Smooth muscle cell (in vitro differentiated cells): ENCODE measurements around the gene RNF111. TPM values are rescaled to one million over a fixed set of nuclear protein-coding genes. Genes with fewer than 3 reads are reported as not detected.

Experiments
- DNase-seq: peaks from one replicate; lab custom pipeline; 2025; ENCODE audit not compliant: unreplicated experiment; lab: John Stamatoyannopoulos, UW
- H2AFZ ChIP-seq: fragments of 200-600 bp; sonication (generic); 2 replicates; pipeline ENCODE4 v1.6.0; 2016; ENCODE audit warnings: antibody characterized with exemption, low read depth, mild to moderate bottlenecking
- H3F3A ChIP-seq: fragments of 200-600 bp; sonication (generic); 2 replicates; pipeline ENCODE4 v1.6.0; 2017; ENCODE audit warnings: antibody characterized with exemption, low read depth
- H3K27ac ChIP-seq: fragments of 200-600 bp; sonication (generic); 2 replicates; pipeline ENCODE4 v1.5.1; 2016; ENCODE audit warnings: low read depth, mild to moderate bottlenecking
- H3K27me3 ChIP-seq: fragments of 200-600 bp; sonication (generic); 2 replicates; pipeline ENCODE4 v1.6.1; 2016; ENCODE audit warnings: low read depth, mild to moderate bottlenecking
- H3K36me3 ChIP-seq: fragments of 200-600 bp; sonication (generic); 2 replicates; pipeline ENCODE4 v1.5.1; 2016; ENCODE audit warnings: low read depth
- H3K4me1 ChIP-seq: fragments of 200-600 bp; sonication (generic); 2 replicates; pipeline ENCODE4 v1.5.1; 2016; ENCODE audit warnings: low read depth
- H3K4me2 ChIP-seq: fragments of 200-600 bp; sonication (generic); 2 replicates; pipeline ENCODE4 v1.6.0; 2016; ENCODE audit warnings: mild to moderate bottlenecking
- H3K4me3 ChIP-seq: fragments of 200-600 bp; sonication (generic); 2 replicates; pipeline ENCODE4 v1.5.1; 2016; ENCODE audit warnings: mild to moderate bottlenecking
- H3K79me2 ChIP-seq: fragments of 200-600 bp; sonication (generic); 2 replicates; pipeline ENCODE4 v1.6.0; 2016; ENCODE audit warnings: low read depth, mild to moderate bottlenecking
- H3K9ac ChIP-seq: fragments of 200-600 bp; sonication (generic); 2 replicates; pipeline ENCODE4 v1.6.0; 2016; ENCODE audit warnings: low read depth
- H3K9me3 ChIP-seq: fragments of 200-600 bp; sonication (generic); replicated peaks from 2 replicates; pipeline ENCODE4 v1.5.1; 2016; ENCODE audit warnings: low read depth
- H4K20me1 ChIP-seq: fragments of 200-600 bp; sonication (generic); 2 replicates; pipeline ENCODE4 v1.6.0; 2016; ENCODE audit warnings: low read depth
- CTCF ChIP-seq: fragments of 200-600 bp; sonication (generic); IDR thresholded peaks from 2 replicates; pipeline ENCODE4 v1.5.1; 2017; ENCODE audit warnings: borderline replicate concordance, mild to moderate bottlenecking, antibody characterized with exemption; ENCODE audit not compliant: insufficient read depth, poor library complexity, severe bottlenecking
- WGBS: methylation state at CpG from one replicate; pipeline ENCODE4 v1.1.7; 2016; ENCODE audit warnings: low lambda C conversion rate; 5-methylcytosine and 5-hydroxymethylcytosine counted together
- polyA plus RNA-seq: library from polyadenylated mRNA; unstranded; fragments of >200 nt; fragmentation: Nextera tagmentation; extraction: Ambion mirVana; gene quantifications from 2 replicates; pipeline ENCODE4 v1.2.1, GENCODE V29; 2016
- total RNA-seq: library from RNA; depleted of rRNA; stranded (reverse); fragments of >200 nt; gene quantifications from 2 replicates; pipeline ENCODE4 v1.2.3, GENCODE V29; 2014

Gene RNF111
- total and polyA plus RNA-seq, 2 experiments from 2014 or later: 15.3 to 37.8 TPM

GRCh38 chr15:59131969-59132562 is 144.6 kb downstream of the RNF111 start:
- no peak overlapping the region for H3K4me2 ChIP-seq
- no peaks in the 10 kb centered on the region for H3K27me3 ChIP-seq
- no peak overlapping the region for H3K9ac ChIP-seq
- H3K4me1 ChIP-seq: no peaks in the 10 kb centered on the region
- H3K4me3 ChIP-seq: no peak overlapping the region
- no peaks in the 10 kb centered on the region for H4K20me1 ChIP-seq
- no peak for DNase-seq
- peaks cover 8% of the 10 kb centered on the region for H3K36me3 ChIP-seq
- H3K9me3 ChIP-seq: no peaks in the 10 kb centered on the region
- 97% methylated on average over 3 of the region's 3 CpGs for WGBS
- H3K27ac ChIP-seq: no peak overlapping the region
- no peak overlapping the region for H2AFZ ChIP-seq
- no peaks in the 10 kb centered on the region for H3F3A ChIP-seq
- no peak for TF ChIP-seq CTCF
- peaks cover 10% of the 10 kb centered on the region for H3K79me2 ChIP-seq

- no peaks in the 10 kb centered on the region for H3K9me3 ChIP-seq
- no peak for TF ChIP-seq CTCF
- no peak overlapping the region for H3K4me2 ChIP-seq
- 99% methylated on average over 6 of the region's 6 CpGs for WGBS
- no peaks in the 10 kb centered on the region for H3K27me3 ChIP-seq
- no peaks in the 10 kb centered on the region for H3K4me1 ChIP-seq
- H4K20me1 ChIP-seq: no peaks in the 10 kb centered on the region
- peaks cover 4% of the 10 kb centered on the region for H3K36me3 ChIP-seq
- no peak for DNase-seq
- H3K4me3 ChIP-seq: no peak overlapping the region
- H2AFZ ChIP-seq: no peak overlapping the region
- H3F3A ChIP-seq: no peaks in the 10 kb centered on the region
- H3K79me2 ChIP-seq: peaks cover 10% of the 10 kb centered on the region
- H3K9ac ChIP-seq: no peak overlapping the region
- H3K27ac ChIP-seq: no peak overlapping the region
These were observed 146.5 kb downstream of the RNF111 start for GRCh38 chr15:59133929-59134427.

GRCh38 chr15:59137566-59137965 is 150.1 kb downstream of the RNF111 start:
- Histone ChIP-seq H3K4me2 (no peak overlapping the region), H3K27me3 (no peaks in the 10 kb centered on the region), H3K4me3 (no peak overlapping the region), H3K9me3 (no peaks in the 10 kb centered on the region), H3K27ac (no peak overlapping the region), H3K36me3 (peaks cover 4% of the 10 kb centered on the region), H3K9ac (no peak overlapping the region), H3K4me1 (no peaks in the 10 kb centered on the region), H4K20me1 (no peaks in the 10 kb centered on the region), H2AFZ (no peak overlapping the region), H3F3A (no peaks in the 10 kb centered on the region), H3K79me2 (no peaks in the 10 kb centered on the region)
- 86% methylated on average over 2 of the region's 2 CpGs for WGBS
- DNase-seq: no peak
- no peak for TF ChIP-seq CTCF

- DNase-seq: no peak
- Histone ChIP-seq H3K4me2 (no peak overlapping the region), H3K36me3 (peaks cover 4% of the 10 kb centered on the region), H3K27ac (no peak overlapping the region), H3K4me3 (no peak overlapping the region), H4K20me1 (no peaks in the 10 kb centered on the region), H3K27me3 (no peaks in the 10 kb centered on the region), H3F3A (no peaks in the 10 kb centered on the region), H3K4me1 (no peaks in the 10 kb centered on the region), H3K79me2 (no peaks in the 10 kb centered on the region), H3K9me3 (no peaks in the 10 kb centered on the region), H2AFZ (no peak overlapping the region), H3K9ac (no peak overlapping the region)
- WGBS: 71% methylated on average over 7 of the region's 7 CpGs
- peak; percentile 49 for TF ChIP-seq CTCF
These were observed 150.8 kb downstream of the RNF111 start for GRCh38 chr15:59138243-59138642.
